GM19240 (cell line): Measurements from ENCODE around the gene SNX6.
"Not testable (repeated sequence)": the region's sequence is repeated elsewhere in the genome, so short reads cannot be mapped to it uniquely, and the experiment has no call there.

Experiments used
- DNase-seq: peaks from one replicate; pipeline ENCODE4 v3.0.0; 2011; ENCODE audit warnings: low spot score; ENCODE audit not compliant: insufficient read length

The SNX6 gene

GRCh38 chr14:34521071-34521470 lies 108.9 kb downstream of the SNX6 start:
- DNase-seq: not testable (repeated sequence)

DNA sequence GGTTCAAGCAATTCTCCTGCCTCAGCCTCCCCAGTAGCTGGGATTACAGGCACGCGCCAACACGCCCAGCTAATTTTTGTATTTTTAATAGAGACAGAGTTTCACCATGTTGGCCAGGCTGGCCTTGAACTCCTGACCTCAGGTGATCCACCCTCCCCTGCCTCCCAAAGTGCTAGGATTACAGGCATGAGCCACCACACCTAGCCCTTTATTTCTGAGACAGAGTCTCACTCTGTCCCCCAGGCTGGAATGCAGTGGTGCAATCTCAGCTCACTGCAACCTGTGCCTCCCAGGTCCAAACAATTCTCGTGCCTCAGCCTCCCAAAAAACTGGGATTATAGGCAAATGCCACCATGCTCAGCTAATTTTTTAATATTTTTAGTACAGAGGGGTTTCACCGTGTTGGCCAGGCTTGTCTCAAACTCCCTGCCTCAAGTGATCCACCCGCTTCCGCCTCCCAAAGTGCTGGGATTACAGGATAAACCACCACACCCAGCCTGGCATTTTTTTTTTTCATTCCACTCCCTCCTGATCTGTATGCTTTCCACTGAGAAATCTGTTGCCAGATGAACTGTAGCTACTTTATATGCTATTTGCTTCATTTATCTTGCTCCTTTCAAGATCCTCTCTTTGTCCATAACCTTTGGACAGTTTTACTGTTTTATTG lies 109.5 kb downstream of the SNX6 start:
- DNase-seq: not testable (repeated sequence)
